IMR-90 (cell line): Measurements from ENCODE around the gene PITRM1. TPM values are rescaled to one million over a fixed set of nuclear protein-coding genes. Genes with fewer than 3 reads are reported as not detected.
A peak's percentile ranks its signal among the peaks of the same experiment; 100 is the strongest.

Source experiments
- ATAC-seq: fragments of 200-7000 bp; cut with Tn5 transposase; 2 replicates; pipeline ENCODE4 v1.9.1; 2020; ENCODE audit warnings: low read depth, mild to moderate bottlenecking, moderate library complexity
- BruUV-seq: library from RNA; stranded (reverse); fragments of 400-500 nt; replicated peaks from 2 replicates; lab custom pipeline; 2021; lab: Mats Ljungman, UMichigan
- CTCF ChIA-PET: fragments of 300-600 bp; formaldehyde crosslinking; extraction: SDS; loops from one replicate; lab custom pipeline; 2021; ENCODE audit warnings: antibody characterized with exemption; lab: Yijun Ruan, JAX
- POLR2A ChIA-PET: fragments of 300-600 bp; sonication (Branson Sonifier 250); formaldehyde crosslinking; loops from one replicate; lab custom pipeline; 2022; ENCODE audit warnings: antibody characterized with exemption; ENCODE audit not compliant: unreplicated experiment; lab: Charles Lee
- DNase-seq: peaks from one replicate; pipeline ENCODE4 v3.0.0; 2013
- H2AFZ ChIP-seq: replicated peaks from 2 replicates; pipeline ENCODE3; 2013; ENCODE audit warnings: low read length, mild to moderate bottlenecking; ENCODE audit not compliant: poor library complexity
- H2AK5ac ChIP-seq: 2 replicates; pipeline ENCODE4 v1.6.1; 2013; ENCODE audit warnings: low read depth, low read length, inconsistent platforms
- H2AK9ac ChIP-seq: replicated peaks from 2 replicates; pipeline ENCODE3; 2013; ENCODE audit warnings: mild to moderate bottlenecking, low read depth, low read length, moderate library complexity; ENCODE audit not compliant: poor library complexity
- H2BK120ac ChIP-seq: 2 replicates; pipeline ENCODE4 v1.6.1; 2013; ENCODE audit warnings: low read depth, low read length, inconsistent platforms
- H2BK15ac ChIP-seq: 3 replicates; pipeline ENCODE4 v1.6.1; 2013; ENCODE audit warnings: low read depth, low read length, inconsistent platforms
- H2BK20ac ChIP-seq: 2 replicates; pipeline ENCODE4 v1.6.1; 2013; ENCODE audit warnings: low read depth, mild to moderate bottlenecking, inconsistent platforms, low read length, moderate library complexity
- H2BK5ac ChIP-seq: 2 replicates; pipeline ENCODE4 v1.6.1; 2013; ENCODE audit warnings: mild to moderate bottlenecking, low read depth, low read length, inconsistent platforms; ENCODE audit not compliant: poor library complexity, severe bottlenecking
- H3K14ac ChIP-seq: replicated peaks from 2 replicates; pipeline ENCODE4 v1.6.1; 2013; ENCODE audit warnings: low read depth, low read length, inconsistent platforms
- H3K18ac ChIP-seq: 2 replicates; pipeline ENCODE4 v1.6.1; 2013; ENCODE audit warnings: low read depth, low read length, control low read depth
- H3K23ac ChIP-seq: 2 replicates; pipeline ENCODE4 v1.6.1; 2013; ENCODE audit warnings: low read depth, low read length, inconsistent platforms
- H3K27ac ChIP-seq: 2 replicates; pipeline ENCODE4 v1.5.1; 2013; ENCODE audit warnings: mild to moderate bottlenecking, control low read depth, low read length; ENCODE audit not compliant: insufficient read depth
- H3K27me3 ChIP-seq: 2 replicates; pipeline ENCODE4 v1.6.1; 2013; ENCODE audit warnings: low read length; ENCODE audit not compliant: control insufficient read depth, insufficient read depth
- H3K36me3 ChIP-seq: 2 replicates; pipeline ENCODE4 v1.6.1; 2013; ENCODE audit warnings: low read length, mixed read lengths; ENCODE audit not compliant: control insufficient read depth, insufficient read depth
- H3K4ac ChIP-seq: 2 replicates; pipeline ENCODE4 v1.6.1; 2013; ENCODE audit warnings: low read depth, low read length, inconsistent platforms
- H3K4me1 ChIP-seq: 2 replicates; pipeline ENCODE4 v1.6.1; 2013; ENCODE audit warnings: low read length, mixed read lengths; ENCODE audit not compliant: control insufficient read depth, insufficient read depth
- H3K4me2 ChIP-seq: 2 replicates; pipeline ENCODE4 v1.6.1; 2013; ENCODE audit warnings: low read depth, mild to moderate bottlenecking, control low read depth, low read length, moderate library complexity
- H3K4me3 ChIP-seq: 2 replicates; pipeline ENCODE4 v1.5.1; 2013; ENCODE audit warnings: low read depth, mild to moderate bottlenecking, control low read depth, low read length, moderate library complexity; ENCODE audit not compliant: insufficient read depth
- H3K56ac ChIP-seq: 2 replicates; pipeline ENCODE4 v1.6.1; 2013; ENCODE audit warnings: low read length, inconsistent platforms; ENCODE audit not compliant: insufficient read depth; ENCODE audit errors: extremely low read depth
- H3K79me1 ChIP-seq, 2 experiments: 2 replicates each; pipeline ENCODE4 v1.6.1; 2013; ENCODE audit warnings: low read length in 2 of 2, inconsistent platforms in 1 of 2, low read depth in 1 of 2
- H3K9ac ChIP-seq: 2 replicates; pipeline ENCODE4 v1.6.1; 2013; ENCODE audit warnings: low read depth, low read length, control low read depth
- H3K9me1 ChIP-seq: 2 replicates; pipeline ENCODE4 v1.6.1; 2013; ENCODE audit warnings: low read length, inconsistent platforms; ENCODE audit not compliant: insufficient read depth
- H3K9me3 ChIP-seq: 2 replicates; pipeline ENCODE4 v1.6.1; 2013; ENCODE audit warnings: low read length; ENCODE audit not compliant: control insufficient read depth, insufficient read depth
- H4K20me1 ChIP-seq: 2 replicates; pipeline ENCODE4 v1.6.1; 2013; ENCODE audit warnings: low read length, inconsistent platforms; ENCODE audit not compliant: insufficient read depth
- H4K5ac ChIP-seq: 2 replicates; pipeline ENCODE4 v1.6.1; 2013; ENCODE audit warnings: mild to moderate bottlenecking, low read depth, low read length, control low read depth
- H4K8ac ChIP-seq, 2 experiments: 2 replicates each; pipeline ENCODE4 v1.6.1; 2013; ENCODE audit warnings: low read depth in 2 of 2, low read length in 2 of 2, control low read depth in 1 of 2, inconsistent platforms in 1 of 2
- H4K91ac ChIP-seq: 2 replicates; pipeline ENCODE4 v1.6.1; 2013; ENCODE audit warnings: low read depth, low read length, inconsistent platforms; ENCODE audit not compliant: insufficient read depth
- BHLHE40 ChIP-seq: fragments of 150-350 bp; IDR thresholded peaks from 2 replicates; pipeline ENCODE4 v1.6.1; 2016; ENCODE audit warnings: mild to moderate bottlenecking, low read depth, low read length
- CEBPB ChIP-seq: IDR thresholded peaks from 2 replicates; pipeline ENCODE4 v1.6.1; 2012; ENCODE audit warnings: low read depth, low read length, improper control_type of control experiment
- CHD1 ChIP-seq: IDR thresholded peaks from 2 replicates; pipeline ENCODE4 v1.6.1; 2012; ENCODE audit warnings: low read depth, low read length, improper control_type of control experiment
- CTCF ChIP-seq: conservative IDR thresholded peaks from 2 replicates; pipeline ENCODE4 v1.5.1; 2012; ENCODE audit warnings: mild to moderate bottlenecking, low read depth, low read length, improper control_type of control experiment
- ELK1 ChIP-seq: fragments of 150-350 bp; IDR thresholded peaks from 2 replicates; pipeline ENCODE4 v1.6.1; 2016; ENCODE audit warnings: low read depth, mild to moderate bottlenecking, low read length, moderate library complexity, borderline replicate concordance
- FOS ChIP-seq: fragments of 150-350 bp; IDR thresholded peaks from 2 replicates; pipeline ENCODE4 v1.6.1; 2016; ENCODE audit warnings: low read depth, low read length
- MAZ ChIP-seq: IDR thresholded peaks from 2 replicates; pipeline ENCODE4 v1.6.1; 2012; ENCODE audit warnings: low read depth, mild to moderate bottlenecking, low read length, improper control_type of control experiment, moderate library complexity, borderline replicate concordance
- MXI1 ChIP-seq: IDR thresholded peaks from 2 replicates; pipeline ENCODE4 v1.6.1; 2012; ENCODE audit warnings: low read depth, mild to moderate bottlenecking, low read length, moderate library complexity, borderline replicate concordance
- NFE2L2 ChIP-seq: fragments of 150-350 bp; IDR thresholded peaks from 2 replicates; pipeline ENCODE4 v1.6.1; 2016; ENCODE audit warnings: low read depth, mild to moderate bottlenecking, low read length
- POLR2A ChIP-seq: IDR thresholded peaks from 2 replicates; pipeline ENCODE4 v1.6.1; 2012; ENCODE audit warnings: mild to moderate bottlenecking, low read depth, low read length
- RAD21 ChIP-seq: IDR thresholded peaks from 2 replicates; pipeline ENCODE4 v1.6.1; 2012; ENCODE audit warnings: low read length, improper control_type of control experiment
- RCOR1 ChIP-seq: IDR thresholded peaks from 2 replicates; pipeline ENCODE4 v1.6.1; 2012; ENCODE audit warnings: mild to moderate bottlenecking, low read length, improper control_type of control experiment; ENCODE audit not compliant: insufficient replicate concordance
- RFX5 ChIP-seq: IDR thresholded peaks from 2 replicates; pipeline ENCODE4 v1.8.0; 2012; ENCODE audit warnings: low read depth, mild to moderate bottlenecking, low read length, moderate library complexity
- SMC3 ChIP-seq: fragments of 150-350 bp; IDR thresholded peaks from 2 replicates; pipeline ENCODE4 v1.6.1; 2016; ENCODE audit warnings: low read depth, mild to moderate bottlenecking, antibody characterized with exemption, low read length, moderate library complexity
- WGBS, 2 experiments: methylation state at CpG; one replicate each; pipeline versions ENCODE4 v1.1.5 to v1.1.7; 2013; ENCODE audit warnings: missing lambda C conversion rate in 2 of 2; ENCODE audit not compliant: insufficient read length in 1 of 2; ENCODE audit errors: extremely low coverage in 2 of 2; 5-methylcytosine and 5-hydroxymethylcytosine counted together
- dilution Hi-C: fragments of 300-500 bp; cut with HindIII; formaldehyde crosslinking; loops from one replicate; pipeline ENCODE4 v1.14.3; 2018; ENCODE audit warnings: low sequenced_read_pairs; ENCODE audit not compliant: unreplicated experiment
- in situ Hi-C: fragments of 300-500 bp; cut with MboI; formaldehyde crosslinking; loops from 3 replicates; pipeline ENCODE4 v1.14.3; 2019; ENCODE audit warnings: low sequenced_read_pairs, inconsistent platforms, mixed read lengths
- intact Hi-C: fragments of 100-400 bp; cut with micrococcal nuclease; formaldehyde crosslinking; loops from 2 replicates; pipeline ENCODE4 v1.10.0; 2022
- polyA plus RNA-seq, 3 experiments: library from polyadenylated mRNA; depleted of rRNA; stranded (reverse); fragments of >200 nt; gene quantifications; 2 replicates each; pipeline ENCODE4 v1.2.3, GENCODE V29; 2012; ENCODE audit warnings: low replicate concordance in 1 of 3
- total RNA-seq: library from RNA; depleted of rRNA; stranded (reverse); fragments of >200 nt; gene quantifications from 2 replicates; pipeline ENCODE4 v1.2.3, GENCODE V29; 2012

Gene PITRM1
- total and polyA plus RNA-seq, 2 of the 4 experiments (the other 2 are of a cell fraction) = 97.1 to 124 TPM

- Histone ChIP-seq H3K4me1 (no peaks in the 10 kb centered on the region), H3K14ac (no peak overlapping the region), H3K27ac (no peak overlapping the region), H3K36me3 (no peaks in the 10 kb centered on the region), H3K56ac (no peak overlapping the region), H2BK5ac (no peak overlapping the region), H2AK5ac (no peak overlapping the region), H4K91ac (no peak overlapping the region), H3K4ac (no peak overlapping the region), H2BK20ac (no peak overlapping the region), H4K20me1 (no peaks in the 10 kb centered on the region), H2AFZ (peak overlapping the region; percentile 10), H2AK9ac (no peak overlapping the region), H3K23ac (no peak overlapping the region), H2BK15ac (no peak overlapping the region), H3K18ac (no peak overlapping the region), H4K5ac (no peak overlapping the region), H4K8ac (no peak overlapping the region), H3K9me3 (no peaks in the 10 kb centered on the region), H3K9ac (no peak overlapping the region), H3K9me1 (no peaks in the 10 kb centered on the region; the same call in 1 of the 2 replicates), H2BK120ac (no peak overlapping the region), H3K4me3 (no peak overlapping the region), H3K79me1 (no peaks in the 10 kb centered on the region), H3K4me2 (no peak overlapping the region), H3K27me3 (peaks cover 7% of the 10 kb centered on the region)
- dilution Hi-C loops = no loop called here
- ATAC-seq (no peak), DNase-seq (no peak)
- WGBS, 2 experiments = 88% methylated on average over 9 of the region's 31 CpGs; no CpG with 5 or more reads in 1 of the 2 experiments
- in situ Hi-C loops = loop anchor here (25.0 kb wide), 1 partner anchor 1304 kb away; no protein-coding TSS in a partner anchor
- BruUV-seq = no TSS peak
- POLR2A ChIA-PET = no interaction called here
- intact Hi-C loops = no loop called here
- CTCF ChIA-PET = interaction anchor here (1.4 kb wide), 1 partner anchor 11 kb away, joined by 4 read pairs; no protein-coding TSS in a partner anchor
- TF ChIP-seq CTCF (no peak), NFE2L2 (no peak), RFX5 (no peak), MAZ (no peak), FOS (no peak), ELK1 (no peak), RAD21 (no peak), SMC3 (no peak), MXI1 (no peak), RCOR1 (no peak), BHLHE40 (no peak), CHD1 (no peak), POLR2A (no peak), CEBPB (no peak)
Measured at GRCh38 chr10:3208481-3209406, 36.2 kb upstream of the PITRM1 start.
